Endothelial cell of umbilical vein (primary cell): ENCODE measurements around the gene UBASH3B. TPM values are rescaled to one million over a fixed set of nuclear protein-coding genes. Genes with fewer than 3 reads are reported as not detected.

Experiments used
- BruUV-seq: library from RNA; stranded (reverse); fragments of 400-500 nt; replicated peaks from 2 replicates; lab custom pipeline; 2021; lab: Mats Ljungman, UMichigan
- CTCF ChIA-PET: fragments of 300-600, 350-600 bp; sonication (Branson Sonifier 250); formaldehyde crosslinking; loops from one replicate; lab custom pipeline; 2021; ENCODE audit warnings: antibody characterized with exemption, inconsistent platforms; lab: Charles Lee
- POLR2A ChIA-PET: fragments of 300-600, 350-600 bp; sonication (Branson Sonifier 250); formaldehyde crosslinking; loops from one replicate; lab custom pipeline; 2021; ENCODE audit warnings: antibody characterized with exemption, inconsistent platforms; lab: Charles Lee
- DNase-seq: peaks from one replicate; pipeline ENCODE4 v3.0.0-alpha.2; 2011; ENCODE audit warnings: low read depth, low spot score
- FAIRE-seq: peaks from 2 replicates; lab custom pipeline; 2011; peaks lifted over from hg19 to GRCh38; lab: Jason Lieb, UNC
- H2AFZ ChIP-seq: 2 replicates; pipeline ENCODE4 v1.6.0; 2012; ENCODE audit warnings: low read depth, low read length, control low read depth, inconsistent platforms
- H3K27ac ChIP-seq: 2 replicates; pipeline ENCODE4 v1.5.1; 2011; ENCODE audit warnings: low read depth, mild to moderate bottlenecking, control low read depth, low read length, moderate library complexity; ENCODE audit not compliant: insufficient read depth
- H3K27me3 ChIP-seq, 2 experiments: 2 replicates each; pipeline versions ENCODE4 v1.6.0 to v1.6.1; 2011; ENCODE audit warnings: low read length in 2 of 2, mixed read lengths in 1 of 2; ENCODE audit not compliant: control insufficient read depth in 2 of 2, insufficient read depth in 2 of 2
- H3K36me3 ChIP-seq, 2 experiments: 2 replicates in 1 of 2; 3 replicates in 1 of 2; pipeline ENCODE4 v1.5.1; 2011; ENCODE audit warnings: low read length in 2 of 2, mild to moderate bottlenecking in 1 of 2, moderate library complexity in 1 of 2; ENCODE audit not compliant: control insufficient read depth in 2 of 2, insufficient read depth in 2 of 2; ENCODE audit errors: extremely low read depth in 1 of 2
- H3K4me1 ChIP-seq: 3 replicates; pipeline ENCODE4 v1.5.1; 2011; ENCODE audit warnings: mild to moderate bottlenecking, low read length; ENCODE audit not compliant: control insufficient read depth, insufficient read depth; ENCODE audit errors: extremely low read depth
- H3K4me2 ChIP-seq: 2 replicates; pipeline ENCODE4 v1.6.1; 2011; ENCODE audit warnings: low read length, control low read depth, mixed read lengths; ENCODE audit not compliant: insufficient read depth
- H3K4me3 ChIP-seq, 3 experiments: fragments of 200-600 bp in 1 of 3; sonication (generic), shearing (Covaris generic) in 1 of 3; replicated peaks in 1 of 3; 2 replicates each; pipeline ENCODE4 v1.5.1; 2011 to 2016; ENCODE audit warnings: control low read depth in 3 of 3, low read length in 3 of 3, mild to moderate bottlenecking in 2 of 3, inconsistent platforms in 1 of 3, low read depth in 1 of 3, moderate library complexity in 1 of 3; ENCODE audit not compliant: insufficient read depth in 1 of 3
- H3K79me2 ChIP-seq: 2 replicates; pipeline ENCODE4 v1.6.0; 2012; ENCODE audit warnings: low read length, inconsistent platforms; ENCODE audit not compliant: control insufficient read depth, insufficient read depth
- H3K9ac ChIP-seq: replicated peaks from 2 replicates; pipeline ENCODE3; 2011; ENCODE audit warnings: low read length, control low read depth; ENCODE audit not compliant: insufficient read depth; ENCODE audit errors: extremely low read depth
- H3K9me1 ChIP-seq: replicated peaks from 3 replicates; pipeline ENCODE4 v1.6.0; 2011; ENCODE audit warnings: mild to moderate bottlenecking, low read length; ENCODE audit not compliant: control insufficient read depth, insufficient read depth; ENCODE audit errors: extremely low read depth
- H3K9me3 ChIP-seq: replicated peaks from 2 replicates; pipeline ENCODE4 v1.5.1; 2012; ENCODE audit warnings: low read length, inconsistent platforms; ENCODE audit not compliant: control insufficient read depth, insufficient read depth
- H4K20me1 ChIP-seq: replicated peaks from 2 replicates; pipeline ENCODE3; 2011; ENCODE audit warnings: mild to moderate bottlenecking, low read length; ENCODE audit not compliant: control insufficient read depth, insufficient read depth; ENCODE audit errors: extremely low read depth
- CTCF ChIP-seq, 2 donors: IDR thresholded peaks; 1 replicate in 1 of 2; 2 replicates in 1 of 2; pipeline ENCODE4 v1.5.1; 2011; ENCODE audit warnings: low read length in 2 of 2, mild to moderate bottlenecking in 2 of 2, moderate library complexity in 2 of 2, control low read depth in 1 of 2, inconsistent platforms in 1 of 2, low read depth in 1 of 2; ENCODE audit not compliant: insufficient read depth in 1 of 2; ENCODE audit errors: extremely low read depth in 1 of 2
- EZH2 ChIP-seq: IDR thresholded peaks from 2 replicates; pipeline ENCODE4 v1.6.1; 2012; ENCODE audit warnings: borderline replicate concordance, low read depth, mild to moderate bottlenecking, moderate library complexity, low read length, inconsistent platforms; ENCODE audit not compliant: severe bottlenecking
- FOS ChIP-seq: IDR thresholded peaks from 2 replicates; pipeline ENCODE4 v1.6.1; 2011; ENCODE audit warnings: mild to moderate bottlenecking, low read length, moderate library complexity, borderline replicate concordance; ENCODE audit not compliant: insufficient read depth
- GATA2 ChIP-seq: IDR thresholded peaks from 2 replicates; pipeline ENCODE4 v1.7.0; 2011; ENCODE audit warnings: low read depth, mild to moderate bottlenecking, moderate library complexity, mixed read lengths, low read length; ENCODE audit not compliant: insufficient read length, insufficient read depth
- JUN ChIP-seq: IDR thresholded peaks from 2 replicates; pipeline ENCODE4 v1.6.1; 2011; ENCODE audit warnings: borderline replicate concordance, low read depth; ENCODE audit not compliant: insufficient read length, insufficient read depth
- MAX ChIP-seq: IDR thresholded peaks from 2 replicates; pipeline ENCODE4 v1.6.1; 2011; ENCODE audit not compliant: insufficient read depth, insufficient read length
- MYC ChIP-seq: IDR thresholded peaks from one replicate; pipeline ENCODE4 v1.6.1; 2011; ENCODE audit warnings: mild to moderate bottlenecking, low read depth, low read length
- POLR2A ChIP-seq: IDR thresholded peaks from 2 replicates; pipeline ENCODE4 v1.6.1; 2012; ENCODE audit warnings: low read depth, mild to moderate bottlenecking, control low read depth, low read length
- POLR2AphosphoS5 ChIP-seq: IDR thresholded peaks from 2 replicates; pipeline ENCODE4 v1.6.1; 2012; ENCODE audit warnings: low read depth, mild to moderate bottlenecking, control low read depth, low read length, moderate library complexity; ENCODE audit not compliant: insufficient read depth
- dilution Hi-C: fragments of 300-500 bp; cut with MboI; formaldehyde crosslinking; loops from one replicate; pipeline ENCODE4 v1.15.0; 2019; ENCODE audit warnings: low sequenced_read_pairs; ENCODE audit not compliant: extremely low pct_ligation_motif_present
- intact Hi-C: fragments of 100-400 bp; cut with micrococcal nuclease; formaldehyde crosslinking; loops from one replicate; pipeline ENCODE4 v1.10.0; 2022
- polyA plus RNA-seq, 4 experiments: library from polyadenylated mRNA; depleted of rRNA in 3 of 4; stranded (reverse) in 3 of 4; unstranded in 1 of 4; fragments of >200 nt; gene quantifications; 2 replicates each; pipeline versions ENCODE4 v1.2.1 to v1.2.3, GENCODE V29; 2011 to 2012; ENCODE audit warnings: missing spikeins in 1 of 4
- total RNA-seq: library from RNA; stranded (reverse); gene quantifications from 2 replicates; pipeline ENCODE4 v1.2.3, GENCODE V29; 2021

The UBASH3B gene
- total and polyA plus RNA-seq, 2 donors (not counting 3 experiments of a cell fraction or from before 2014, with no cell fraction given) = 23.7 to 38.1 TPM

- Histone ChIP-seq H4K20me1 (no peaks in the 10 kb centered on the region), H3K36me3 (no peaks in the 10 kb centered on the region), H3K27me3 (no peaks in the 10 kb centered on the region), H3K79me2 (peaks cover 9% of the 10 kb centered on the region), H3K4me1 (peaks cover 39% of the 10 kb centered on the region), H3K9me1 (no peaks in the 10 kb centered on the region), H3K9ac (no peak overlapping the region), H3K9me3 (no peaks in the 10 kb centered on the region), H2AFZ (no peak overlapping the region), H3K4me2 (no peak overlapping the region), H3K27ac (no peak overlapping the region), H3K4me3 (no peak overlapping the region)
- ChIA-PET CTCF (interaction anchor here (0.8 to 3.8 kb wide), 2 partner anchors 12 to 32 kb away, joined by 4 to 29 read pairs; no protein-coding TSS in a partner anchor), POLR2A (interaction anchor here (0.7 kb wide), 1 partner anchor 58 kb away, joined by 3 read pairs; no protein-coding TSS in a partner anchor)
- dilution Hi-C loops (no loop called here), intact Hi-C loops (loop anchor here (5.0 kb wide), 1 partner anchor 339 kb away; the partner anchor contains the start of gene HSPA8)
- no peak for TF ChIP-seq JUN
- TF ChIP-seq POLR2AphosphoS5 = no peak
- TF ChIP-seq GATA2 = no peak
- no peak for TF ChIP-seq EZH2
- TF ChIP-seq FOS = no peak
- TF ChIP-seq MYC = no peak
- no peak for TF ChIP-seq POLR2A
- no peak for TF ChIP-seq MAX
- no peak for TF ChIP-seq CTCF (IDR thresholded peaks at IDR 0.05; ENCODE audit: extremely low read depth in 1 of 2, insufficient read depth in 1 of 2, low read depth in 1 of 2, low read length in 2 of 2)
- BruUV-seq = no TSS peak
- FAIRE-seq (no peak), DNase-seq (no peak)
Observed at GRCh38 chr11:122723576-122723975, 68.1 kb downstream of the UBASH3B start.
